Stomach smooth muscle (tissue), 2 donors: ENCODE data around the gene DUS2.
"Not testable (repeated sequence)": the region's sequence is repeated elsewhere in the genome, so short reads cannot be mapped to it uniquely, and the experiment has no call there.

Experiments
- H3K27ac ChIP-seq: one replicate; pipeline ENCODE4 v1.7.0; 2013; ENCODE audit warnings: mild to moderate bottlenecking, low read length, inconsistent platforms
- H3K27me3 ChIP-seq, 2 donors: one replicate each; pipeline ENCODE4 v1.7.0; 2013; ENCODE audit warnings: low read length in 2 of 2; ENCODE audit not compliant: insufficient read depth in 2 of 2, control insufficient read depth in 1 of 2
- H3K36me3 ChIP-seq, 2 donors: one replicate each; pipeline ENCODE4 v1.7.0; 2013; ENCODE audit warnings: low read length in 2 of 2; ENCODE audit not compliant: control insufficient read depth in 2 of 2, insufficient read depth in 2 of 2
- H3K4me1 ChIP-seq: one replicate; pipeline ENCODE4 v1.7.0; 2013; ENCODE audit warnings: low read length; ENCODE audit not compliant: control insufficient read depth, insufficient read depth
- H3K4me3 ChIP-seq, 2 donors: one replicate each; pipeline ENCODE4 v1.7.0; 2013; ENCODE audit warnings: low read length in 2 of 2
- H3K9ac ChIP-seq, 2 donors: one replicate each; pipeline ENCODE4 v1.7.0; 2013; ENCODE audit warnings: low read length in 2 of 2, mild to moderate bottlenecking in 1 of 2
- H3K9me3 ChIP-seq, 2 donors: one replicate each; pipeline ENCODE4 v1.7.0; 2013; ENCODE audit warnings: low read length in 2 of 2; ENCODE audit not compliant: control insufficient read depth in 2 of 2
- donor health status: healthy.
- donor health status: Pancreatic carcinoma.

The DUS2 gene

GRCh38 chr16:68022278-68022727, 781 bp upstream of the DUS2 start:
- Histone ChIP-seq H3K36me3 (peaks cover 6 to 7% of the 10 kb centered on the region in 2 donors), H3K9ac (peak overlapping the region; percentile 88 to 100), H3K4me1 (peaks cover 23% of the 10 kb centered on the region), H3K27ac (peak overlapping the region; percentile 80), H3K4me3 (peak overlapping the region; percentile 86 to 100), H3K9me3 (no peaks in the 10 kb centered on the region), H3K27me3 (no peaks in the 10 kb centered on the region)

GRCh38 chr16:68028996-68029395, 5.9 kb downstream of the DUS2 start:
- Histone ChIP-seq H3K9me3 (no peaks in the 10 kb centered on the region), H3K27me3 (no peaks in the 10 kb centered on the region), H3K27ac (no peak overlapping the region), H3K4me3 (no peak overlapping the region), H3K9ac (no peak overlapping the region), H3K36me3 (peaks cover 6 to 7% of the 10 kb centered on the region in 2 donors), H3K4me1 (peaks cover 2% of the 10 kb centered on the region)

GRCh38 chr16:68030108-68030507, 7.0 kb downstream of the DUS2 start:
- not testable (repeated sequence) for H3K36me3 ChIP-seq, H3K4me1 ChIP-seq, H3K4me3 ChIP-seq, H3K9ac ChIP-seq, H3K27me3 ChIP-seq, H3K27ac ChIP-seq, H3K9me3 ChIP-seq

- no peak overlapping the region for H3K27ac ChIP-seq
- H3K4me3 ChIP-seq = no peak overlapping the region
These were observed 8.9 kb downstream of the DUS2 start for GRCh38 chr16:68031951-68032350.

GRCh38 chr16:68033101-68033500, 10.0 kb downstream of the DUS2 start:
- peaks cover 0 to 2% of the 10 kb centered on the region in 2 donors for H3K36me3 ChIP-seq
- H3K4me1 ChIP-seq = no peaks in the 10 kb centered on the region
- H3K4me3 ChIP-seq = no peak overlapping the region
- H3K9ac ChIP-seq = no peak overlapping the region
- no peaks in the 10 kb centered on the region for H3K27me3 ChIP-seq
- H3K9me3 ChIP-seq = no peaks in the 10 kb centered on the region
- no peak overlapping the region for H3K27ac ChIP-seq

More at GRCh38 chr16:68031951-68032350, 8.9 kb downstream of the DUS2 start:
- Histone ChIP-seq H3K27me3 (no peaks in the 10 kb centered on the region), H3K36me3 (peaks cover 4 to 6% of the 10 kb centered on the region in 2 donors), H3K9me3 (no peaks in the 10 kb centered on the region), H3K4me1 (no peaks in the 10 kb centered on the region), H3K9ac (no peak overlapping the region)

GRCh38 chr16:68035227-68035626, 12.1 kb downstream of the DUS2 start:
- no peaks in the 10 kb centered on the region for H3K9me3 ChIP-seq
- H3K36me3 ChIP-seq = peaks cover 0 to 6% of the 10 kb centered on the region in 2 donors
- no peak overlapping the region for H3K4me3 ChIP-seq
- no peaks in the 10 kb centered on the region for H3K27me3 ChIP-seq
- H3K9ac ChIP-seq = no peak overlapping the region
- H3K4me1 ChIP-seq = no peaks in the 10 kb centered on the region
- no peak overlapping the region for H3K27ac ChIP-seq

- Histone ChIP-seq H3K4me3 (no peak overlapping the region), H3K4me1 (peaks cover 5% of the 10 kb centered on the region), H3K27ac (no peak overlapping the region), H3K9me3 (no peaks in the 10 kb centered on the region), H3K27me3 (no peaks in the 10 kb centered on the region), H3K36me3 (peaks cover 0 to 6% of the 10 kb centered on the region in 2 donors), H3K9ac (no peak overlapping the region)
These were observed 14.9 kb downstream of the DUS2 start for GRCh38 chr16:68037841-68038597.

GRCh38 chr16:68040506-68041288, 17.6 kb downstream of the DUS2 start:
- H3K9me3 ChIP-seq = no peaks in the 10 kb centered on the region
- H3K27me3 ChIP-seq = no peaks in the 10 kb centered on the region
- H3K27ac ChIP-seq = no peak overlapping the region
- H3K4me1 ChIP-seq = peaks cover 5% of the 10 kb centered on the region
- no peak overlapping the region for H3K4me3 ChIP-seq
- no peak overlapping the region for H3K9ac ChIP-seq
- peaks cover 0 to 6% of the 10 kb centered on the region in 2 donors for H3K36me3 ChIP-seq

GRCh38 chr16:68041783-68042182, 18.7 kb downstream of the DUS2 start:
- Histone ChIP-seq H3K27ac (no peak overlapping the region), H3K27me3 (no peaks in the 10 kb centered on the region), H3K9ac (no peak overlapping the region), H3K36me3 (peaks cover 0 to 6% of the 10 kb centered on the region in 2 donors), H3K4me1 (peaks cover 5% of the 10 kb centered on the region), H3K4me3 (no peak overlapping the region), H3K9me3 (no peaks in the 10 kb centered on the region)

GRCh38 chr16:68046106-68046505, 23.0 kb downstream of the DUS2 start:
- no peak overlapping the region for H3K9ac ChIP-seq
- H3K4me1 ChIP-seq = no peaks in the 10 kb centered on the region
- no peak overlapping the region for H3K27ac ChIP-seq
- no peaks in the 10 kb centered on the region for H3K27me3 ChIP-seq
- peaks cover 8 to 16% of the 10 kb centered on the region in 2 donors for H3K36me3 ChIP-seq
- no peak overlapping the region for H3K4me3 ChIP-seq
- no peaks in the 10 kb centered on the region for H3K9me3 ChIP-seq
